Hepatocyte (in vitro differentiated cells): Measurements from ENCODE around the gene FGF12.

Source experiments
- CTCF ChIP-seq: fragments of 200-600 bp; sonication (generic); IDR thresholded peaks from 2 replicates; pipeline ENCODE4 v1.5.1; 2016; ENCODE audit warnings: antibody characterized with exemption, mild to moderate bottlenecking; ENCODE audit not compliant: poor library complexity
- EZH2phosphoT487 ChIP-seq: fragments of 200-600 bp; sonication (generic); IDR thresholded peaks from one replicate; pipeline ENCODE4 v1.6.1; 2018; ENCODE audit warnings: antibody characterized with exemption, mild to moderate bottlenecking, low read depth, moderate library complexity; ENCODE audit not compliant: unreplicated experiment, severe bottlenecking

- TF ChIP-seq CTCF (no peak), EZH2phosphoT487 (no peak)
Observed at GRCh38 chr3:192675958-192676649, 51.2 kb downstream of the FGF12 start.
